Lung (tissue), 12 donors: ENCODE results near the gene PMM1. TPM values are rescaled to one million over a fixed set of nuclear protein-coding genes. Genes with fewer than 3 reads are reported as not detected.

Experiments used
- ATAC-seq: fragments of 200-7000 bp; cut with Tn5 transposase; one replicate; pipeline ENCODE4 v1.9.1; 2020; ENCODE audit warnings: moderate number of reproducible peaks; ENCODE audit not compliant: insufficient read depth, low FRiP score
- DNase-seq, 3 donors: peaks; one replicate each; pipeline ENCODE4 v3.0.0-alpha.2; 2013 to 2017
- H3K27ac ChIP-seq, 2 donors: one replicate each; pipeline ENCODE4 v1.5.1; 2013; ENCODE audit warnings: mild to moderate bottlenecking in 2 of 2, moderate library complexity in 2 of 2, control low read depth in 1 of 2, inconsistent platforms in 1 of 2, low read depth in 1 of 2, low read length in 1 of 2
- H3K27me3 ChIP-seq, 3 donors: one replicate each; pipeline ENCODE4 v1.5.1; 2013; ENCODE audit warnings: low read length in 2 of 3; ENCODE audit not compliant: control insufficient read depth in 3 of 3, insufficient read depth in 3 of 3
- H3K36me3 ChIP-seq, 4 donors: one replicate each; pipeline ENCODE4 v1.5.1; 2013; ENCODE audit warnings: low read length in 4 of 4, mild to moderate bottlenecking in 1 of 4, moderate library complexity in 1 of 4; ENCODE audit not compliant: control insufficient read depth in 4 of 4, insufficient read depth in 4 of 4
- H3K4me1 ChIP-seq, 5 donors: one replicate each; pipeline ENCODE4 v1.5.1; 2013; ENCODE audit warnings: low read length in 5 of 5, mild to moderate bottlenecking in 2 of 5, moderate library complexity in 1 of 5; ENCODE audit not compliant: control insufficient read depth in 5 of 5, insufficient read depth in 5 of 5
- H3K4me3 ChIP-seq: one replicate; pipeline ENCODE4 v1.5.1; 2013; ENCODE audit warnings: mild to moderate bottlenecking, control low read depth, moderate library complexity
- H3K9ac ChIP-seq, 2 donors: one replicate each; pipeline ENCODE4 v1.5.1; 2013; ENCODE audit warnings: low read length in 2 of 2, control low read depth in 1 of 2; ENCODE audit not compliant: insufficient read depth in 1 of 2
- H3K9me3 ChIP-seq, 4 donors: one replicate each; pipeline ENCODE4 v1.5.1; 2013; ENCODE audit warnings: low read length in 3 of 4, mild to moderate bottlenecking in 1 of 4, moderate library complexity in 1 of 4; ENCODE audit not compliant: control insufficient read depth in 4 of 4, insufficient read depth in 3 of 4
- CTCF ChIP-seq: IDR thresholded peaks from 2 replicates; pipeline ENCODE4 v1.5.1; 2012; ENCODE audit warnings: mild to moderate bottlenecking; ENCODE audit errors: control extremely low read depth, extremely low read depth
- WGBS, 2 donors: extraction: QIAGEN DNeasy Blood & Tissue Kit; methylation state at CpG; one replicate each; pipeline ENCODE4 v1.1.7; 2013; 5-methylcytosine and 5-hydroxymethylcytosine counted together
- polyA plus RNA-seq, 2 donors: library from polyadenylated mRNA; stranded (reverse); fragments of 200-250 nt; gene quantifications; one replicate each; pipeline ENCODE4 v1.2.1, GENCODE V29; 2013
- total RNA-seq, 2 donors: library from RNA; depleted of rRNA in 1 of 2; stranded (reverse); fragments of >200 nt in 1 of 2; gene quantifications; one replicate each; pipeline ENCODE4 v1.2.1, GENCODE V29; 2014 to 2021
- donor health status: control.
- donor health status: control.
- donor health status: Bipolar disorder and iron deficiency.
- donor health status: healthy.
- donor health status: DM: yes; HTN: yes; CAD: no.

The PMM1 gene
- total and polyA plus RNA-seq, 4 donors: 23.0 to 62.2 (median 44.0) TPM

- no peak for ATAC-seq
- no peak for DNase-seq
- no peaks in the 10 kb centered on the region for H3K27me3 ChIP-seq
- H3K9ac ChIP-seq: no peak overlapping the region
- no peak overlapping the region for H3K4me3 ChIP-seq
- H3K27ac ChIP-seq: no peak overlapping the region
- WGBS, 2 donors: 46 to 80% methylated on average over 5 of the region's 5 CpGs
- H3K36me3 ChIP-seq: peaks cover 0 to 47% (median 17%) of the 10 kb centered on the region in 4 donors
- no peak for TF ChIP-seq CTCF
- H3K4me1 ChIP-seq: no peaks in the 10 kb centered on the region
- H3K9me3 ChIP-seq: no peaks in the 10 kb centered on the region
Observed at GRCh38 chr22:41535244-41535643, 54.4 kb downstream of the PMM1 start.

- H3K4me3 ChIP-seq: no peak overlapping the region
- TF ChIP-seq CTCF: no peak
- no peak for DNase-seq
- H3K36me3 ChIP-seq: peaks cover 0 to 50% (median 18%) of the 10 kb centered on the region in 4 donors
- H3K9ac ChIP-seq: no peak overlapping the region
- 96 to 97% methylated on average over 8 of the region's 8 CpGs for WGBS, 2 donors
- H3K27me3 ChIP-seq: no peaks in the 10 kb centered on the region
- no peak for ATAC-seq
- H3K4me1 ChIP-seq: no peaks in the 10 kb centered on the region
- H3K9me3 ChIP-seq: no peaks in the 10 kb centered on the region
- no peak overlapping the region for H3K27ac ChIP-seq
Observed at GRCh38 chr22:41534219-41534618, 55.4 kb downstream of the PMM1 start.

- Histone ChIP-seq H3K4me3 (no peak overlapping the region), H3K27me3 (no peaks in the 10 kb centered on the region), H3K4me1 (no peaks in the 10 kb centered on the region), H3K9ac (no peak overlapping the region), H3K9me3 (no peaks in the 10 kb centered on the region), H3K36me3 (peaks cover 0 to 50% (median 24%) of the 10 kb centered on the region in 4 donors), H3K27ac (no peak overlapping the region)
- ATAC-seq: no peak
- WGBS, 2 donors: 65 to 71% methylated on average over 19 of the region's 19 CpGs
- DNase-seq: peak; percentile 51 to 71 (median 65)
- peak; percentile 31 for TF ChIP-seq CTCF
Observed at GRCh38 chr22:41532908-41533825, 56.5 kb downstream of the PMM1 start.
